ENCODE measurements around the gene OGG1.

The OGG1 gene

DNA sequence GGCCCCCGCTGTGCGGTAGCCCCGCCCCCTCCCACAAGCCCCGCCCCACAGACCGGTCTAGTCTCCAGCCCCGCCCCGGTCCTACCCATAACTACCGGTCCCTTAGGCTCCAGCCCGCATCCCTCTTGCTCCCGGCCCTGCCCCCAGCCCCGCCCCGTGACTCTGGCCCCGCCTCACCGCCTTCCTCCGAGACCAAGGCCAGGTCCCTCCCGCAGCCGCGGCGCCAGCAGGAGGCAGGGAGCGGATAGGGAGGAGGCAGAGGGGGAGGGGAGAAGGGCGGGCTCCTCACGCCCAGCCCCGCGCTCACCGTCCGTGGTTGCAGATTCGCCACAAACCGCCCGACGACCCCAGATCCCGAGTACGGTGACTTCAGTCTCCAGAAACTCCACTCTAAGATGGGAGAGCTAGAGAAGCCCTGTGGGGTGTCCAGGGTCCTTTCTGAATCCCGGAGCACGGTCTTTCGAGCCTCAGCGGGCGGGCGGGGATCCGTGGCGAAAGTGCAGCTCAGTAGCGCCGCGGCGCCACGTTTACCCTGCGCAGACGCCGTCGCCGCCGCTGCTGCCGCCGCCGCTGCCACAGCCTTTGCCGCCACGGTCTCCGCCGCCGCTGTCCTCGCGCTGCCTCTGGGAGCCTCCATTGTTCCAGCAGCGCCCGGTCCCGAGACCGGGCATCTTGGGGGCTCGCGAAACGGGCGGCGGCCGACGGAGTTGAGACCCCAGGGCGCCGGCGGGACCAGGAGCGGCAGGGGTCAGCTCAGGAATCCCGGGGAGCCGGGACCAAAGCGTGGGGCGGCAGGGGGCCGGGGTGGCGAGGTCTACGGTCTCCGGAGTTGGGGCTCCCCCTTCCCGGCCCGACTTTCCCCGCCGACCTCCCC lies 18.3 kb upstream of the OGG1 start, which contains the start of gene BRPF1:
Gene BRPF1 (plus strand): TSS at position 530 of the 874 bp plus-strand sequence. CDS start 2,406 bp downstream, outside the sequence.
- no peaks in the 10 kb centered on the region for H3K9me3 ChIP-seq
- peak; percentile 97 for DNase-seq

DNA sequence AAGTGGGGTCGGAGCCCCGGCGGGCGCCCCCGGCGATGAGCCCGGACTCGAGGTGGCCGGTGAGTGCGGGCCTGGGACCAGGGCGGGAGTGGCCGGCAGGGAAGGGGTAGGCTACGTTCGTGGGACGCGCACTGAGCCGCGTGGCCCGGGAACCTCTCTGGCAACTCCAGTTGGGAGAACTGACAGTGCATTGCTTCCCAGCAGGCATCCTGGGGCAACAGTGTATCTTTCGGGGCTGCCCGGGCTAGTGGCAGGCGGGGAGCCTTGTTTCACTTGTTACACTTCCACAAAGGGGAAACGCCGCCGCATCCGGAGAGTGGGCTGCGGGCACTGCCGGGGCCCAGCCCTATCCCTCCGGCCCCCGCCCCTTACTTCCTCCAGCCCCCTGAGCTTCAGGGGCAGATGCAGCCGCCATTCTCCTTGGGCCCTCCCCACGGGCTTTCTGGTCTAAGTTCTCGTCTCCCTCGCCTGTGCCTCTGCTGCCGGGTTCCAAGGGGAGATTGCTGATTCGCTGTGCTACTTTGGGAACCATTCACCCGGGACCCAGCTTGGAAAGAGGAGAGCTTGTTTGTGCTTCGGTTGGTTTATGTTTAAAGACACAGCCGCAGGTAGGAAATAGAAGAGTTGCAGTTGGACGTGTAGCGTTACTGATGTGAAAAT lies 17.5 kb upstream of the OGG1 start:
- Histone ChIP-seq H3K4me3 (ENCODE audit: low read depth, low read length) (peak overlapping the region; percentile 75), H3K36me3 (peaks cover 10% of the 10 kb centered on the region; the same call in 1 of the 2 replicates), H3K4me1 (no peaks in the 10 kb centered on the region), H3K9me3 (no peaks in the 10 kb centered on the region), H3K27me3 (no peaks in the 10 kb centered on the region)
- TF ChIP-seq, protein P1, sequence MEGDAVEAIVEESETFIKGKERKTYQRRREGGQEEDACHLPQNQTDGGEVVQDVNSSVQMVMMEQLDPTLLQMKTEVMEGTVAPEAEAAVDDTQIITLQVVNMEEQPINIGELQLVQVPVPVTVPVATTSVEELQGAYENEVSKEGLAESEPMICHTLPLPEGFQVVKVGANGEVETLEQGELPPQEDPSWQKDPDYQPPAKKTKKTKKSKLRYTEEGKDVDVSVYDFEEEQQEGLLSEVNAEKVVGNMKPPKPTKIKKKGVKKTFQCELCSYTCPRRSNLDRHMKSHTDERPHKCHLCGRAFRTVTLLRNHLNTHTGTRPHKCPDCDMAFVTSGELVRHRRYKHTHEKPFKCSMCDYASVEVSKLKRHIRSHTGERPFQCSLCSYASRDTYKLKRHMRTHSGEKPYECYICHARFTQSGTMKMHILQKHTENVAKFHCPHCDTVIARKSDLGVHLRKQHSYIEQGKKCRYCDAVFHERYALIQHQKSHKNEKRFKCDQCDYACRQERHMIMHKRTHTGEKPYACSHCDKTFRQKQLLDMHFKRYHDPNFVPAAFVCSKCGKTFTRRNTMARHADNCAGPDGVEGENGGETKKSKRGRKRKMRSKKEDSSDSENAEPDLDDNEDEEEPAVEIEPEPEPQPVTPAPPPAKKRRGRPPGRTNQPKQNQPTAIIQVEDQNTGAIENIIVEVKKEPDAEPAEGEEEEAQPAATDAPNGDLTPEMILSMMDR (IDR thresholded peaks at IDR 0.05; ENCODE audit: low read depth, low read length): no peak
- no peak for DNase-seq

More for the DNA sequence above, 18.3 kb upstream of the OGG1 start, which contains the start of gene BRPF1:
- TF ChIP-seq, protein P1 (IDR thresholded peaks at IDR 0.05; ENCODE audit: low read depth, low read length): no peak
- H3K27me3 ChIP-seq: no peaks in the 10 kb centered on the region
- peak within 1 kb of the TSS; percentile 75 for H3K4me3 ChIP-seq (ENCODE audit: low read depth, low read length)
- H3K4me1 ChIP-seq: no peaks in the 10 kb centered on the region
- H3K36me3 ChIP-seq: peaks cover 6% of the 10 kb centered on the region; the same call in 1 of the 2 replicates

DNA sequence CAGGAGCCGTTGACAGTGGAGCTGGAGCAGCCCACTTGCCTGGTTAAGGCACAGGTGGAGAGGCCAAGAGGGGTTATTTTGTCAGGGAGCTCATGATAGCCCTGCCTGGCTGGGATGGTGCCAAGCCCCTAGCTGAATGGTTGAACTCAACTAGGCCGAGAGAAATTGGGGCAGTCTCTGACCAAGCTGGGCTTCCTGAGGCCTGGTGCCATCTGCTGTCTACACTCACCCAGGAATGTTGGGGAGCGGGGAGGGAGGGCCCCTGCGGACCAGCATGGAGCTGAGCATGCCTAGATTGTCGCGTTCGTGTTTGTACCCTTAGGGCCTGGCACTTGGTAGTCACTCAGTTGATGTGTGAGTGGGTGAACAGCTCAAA lies 17.0 kb upstream of the OGG1 start:
- DNase-seq: no peak
- no peaks in the 10 kb centered on the region for H3K4me1 ChIP-seq

DNA sequence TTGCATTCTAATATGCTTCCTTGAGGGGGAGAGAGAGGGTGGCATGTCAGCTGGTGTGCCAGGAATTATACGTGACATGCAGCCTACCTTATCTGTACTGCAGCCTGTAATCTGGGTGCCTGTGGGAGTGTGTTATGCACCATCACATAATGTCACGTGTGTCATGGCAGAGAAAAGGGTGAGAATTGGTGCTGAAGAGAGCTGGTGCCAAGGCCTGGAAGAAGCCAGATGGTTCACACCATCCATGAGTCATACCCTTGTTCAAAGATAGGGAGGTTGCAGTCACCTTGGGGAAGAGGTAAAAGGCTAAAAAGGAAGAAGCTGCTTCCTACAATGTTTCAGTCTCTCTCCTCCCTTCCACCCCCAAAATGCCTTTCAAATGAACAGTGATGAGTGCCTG lies 12.9 kb upstream of the OGG1 start:
- H3K27me3 ChIP-seq: no peaks in the 10 kb centered on the region
- no peak for DNase-seq
- peaks cover 29% of the 10 kb centered on the region for H3K36me3 ChIP-seq
- TF ChIP-seq, protein P1 (IDR thresholded peaks at IDR 0.05; ENCODE audit: low read depth, low read length): no peak
- H3K9me3 ChIP-seq: no peaks in the 10 kb centered on the region
- H3K4me3 ChIP-seq (ENCODE audit: low read depth, low read length): no peak overlapping the region
- H3K4me1 ChIP-seq: no peaks in the 10 kb centered on the region

More for the DNA sequence above, 17.0 kb upstream of the OGG1 start:
- H3K36me3 ChIP-seq: peaks cover 12% of the 10 kb centered on the region
- peak overlapping the region; percentile 75 for H3K4me3 ChIP-seq (ENCODE audit: low read depth, low read length)
- H3K27me3 ChIP-seq: no peaks in the 10 kb centered on the region
- TF ChIP-seq, protein P1 (IDR thresholded peaks at IDR 0.05; ENCODE audit: low read depth, low read length): no peak
- no peaks in the 10 kb centered on the region for H3K9me3 ChIP-seq

DNA sequence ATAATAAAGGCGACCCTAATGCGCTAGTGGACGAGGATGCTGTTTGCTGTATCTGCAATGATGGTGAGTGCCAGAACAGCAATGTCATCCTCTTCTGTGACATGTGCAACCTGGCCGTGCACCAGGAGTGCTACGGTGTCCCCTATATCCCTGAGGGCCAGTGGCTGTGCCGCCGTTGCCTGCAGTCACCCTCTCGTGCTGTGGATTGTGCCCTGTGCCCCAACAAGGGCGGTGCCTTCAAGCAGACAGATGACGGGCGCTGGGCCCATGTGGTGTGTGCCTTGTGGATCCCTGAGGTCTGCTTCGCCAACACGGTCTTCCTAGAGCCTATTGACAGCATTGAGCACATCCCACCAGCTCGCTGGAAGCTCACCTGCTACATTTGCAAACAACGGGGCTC lies 10.6 kb upstream of the OGG1 start:
- Histone ChIP-seq H3K4me1 (no peaks in the 10 kb centered on the region), H3K4me3 (ENCODE audit: low read depth, low read length) (no peak overlapping the region), H3K27me3 (no peaks in the 10 kb centered on the region), H3K36me3 (peaks cover 42% of the 10 kb centered on the region), H3K9me3 (no peaks in the 10 kb centered on the region)
- no peak for DNase-seq
- TF ChIP-seq, protein P1 (IDR thresholded peaks at IDR 0.05; ENCODE audit: low read depth, low read length): no peak

All from BE2C (cell line).